Frontal cortex (tissue), 4 donors: Measurements from ENCODE around the gene BACH1. TPM values are rescaled to one million over a fixed set of nuclear protein-coding genes. Genes with fewer than 3 reads are reported as not detected.
"Not testable (repeated sequence)": the region's sequence is repeated elsewhere in the genome, so short reads cannot be mapped to it uniquely, and the experiment has no call there.

Experiments
- DNase-seq, 2 donors: peaks; one replicate each; pipeline ENCODE4 v3.0.0; 2012; ENCODE audit warnings: low spot score in 2 of 2
- FAIRE-seq: peaks from 2 replicates; lab custom pipeline; 2012; peaks lifted over from hg19 to GRCh38; lab: Jason Lieb, UNC
- total RNA-seq: library from RNA; depleted of rRNA; stranded (reverse); fragments of >200 nt; gene quantifications from one replicate; pipeline ENCODE4 v1.2.3, GENCODE V29; 2014
- donor health status: control.
- donor health status: control.
- donor health status: control.

Gene BACH1
- total RNA-seq, 1 donor from 2014 or later, result 136 TPM

DNA sequence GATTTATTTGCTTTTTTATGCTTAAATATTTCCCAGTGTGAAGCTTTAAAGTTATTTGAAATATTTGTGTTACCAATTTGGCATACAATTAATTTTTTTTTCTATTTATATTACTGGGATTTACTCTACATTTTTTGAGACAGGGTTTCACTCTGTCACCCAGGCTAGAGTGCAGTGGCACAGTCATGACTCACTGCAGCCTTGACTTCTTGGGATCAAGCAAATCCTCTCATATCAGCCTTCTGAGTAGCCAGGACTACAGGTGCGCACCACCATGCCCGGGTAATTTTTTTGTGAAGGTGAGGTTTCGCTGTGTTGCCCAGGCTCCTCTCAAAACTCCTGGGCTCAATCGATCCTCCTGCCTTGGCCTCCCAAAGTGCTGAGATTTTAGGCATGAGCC is 39.5 kb downstream of the BACH1 start:
- FAIRE-seq, result no peak
- DNase-seq, result no peak

DNA sequence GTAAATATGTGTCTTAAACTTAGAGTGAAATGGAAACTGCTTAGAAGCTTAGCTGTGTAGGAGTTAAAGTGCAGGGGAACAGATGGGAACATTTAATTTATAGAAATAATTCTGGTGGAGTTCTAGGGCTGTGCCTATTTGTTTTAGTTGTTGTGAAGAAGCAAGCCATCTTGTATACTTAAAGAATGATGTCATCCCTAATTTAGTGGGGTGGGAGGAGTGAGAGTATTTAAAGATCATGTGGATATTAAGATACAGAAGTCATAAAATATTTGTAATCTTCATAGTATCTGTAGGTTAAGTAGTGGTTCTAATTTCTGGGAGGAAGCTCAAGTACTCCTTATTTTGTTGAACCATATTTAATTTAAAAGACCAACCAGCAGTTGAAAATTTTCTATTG is 41.5 kb downstream of the BACH1 start:
- FAIRE-seq (no peak), DNase-seq (no peak)

DNA sequence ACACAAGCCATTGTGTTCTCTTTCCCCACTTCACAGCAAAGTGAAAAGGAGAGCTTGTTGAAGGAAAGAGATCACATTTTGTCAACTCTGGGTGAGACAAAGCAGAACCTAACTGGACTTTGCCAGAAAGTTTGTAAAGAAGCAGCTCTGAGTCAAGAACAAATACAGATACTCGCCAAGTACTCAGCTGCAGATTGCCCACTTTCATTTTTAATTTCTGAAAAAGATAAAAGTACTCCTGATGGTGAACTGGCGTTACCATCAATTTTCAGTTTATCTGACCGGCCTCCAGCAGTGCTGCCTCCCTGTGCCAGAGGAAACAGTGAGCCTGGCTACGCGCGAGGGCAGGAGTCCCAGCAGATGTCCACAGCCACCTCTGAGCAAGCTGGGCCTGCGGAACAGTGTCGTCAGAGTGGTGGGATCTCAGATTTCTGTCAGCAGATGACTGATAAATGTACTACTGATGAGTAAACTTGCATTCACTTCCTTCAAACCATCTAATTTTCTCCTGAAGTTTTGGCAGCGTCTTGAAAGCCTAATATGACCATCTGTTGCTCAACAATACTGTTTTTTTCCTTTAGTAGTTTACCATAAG is 43.7 kb downstream of the BACH1 start:
- no peak for FAIRE-seq
- no peak for DNase-seq

DNA sequence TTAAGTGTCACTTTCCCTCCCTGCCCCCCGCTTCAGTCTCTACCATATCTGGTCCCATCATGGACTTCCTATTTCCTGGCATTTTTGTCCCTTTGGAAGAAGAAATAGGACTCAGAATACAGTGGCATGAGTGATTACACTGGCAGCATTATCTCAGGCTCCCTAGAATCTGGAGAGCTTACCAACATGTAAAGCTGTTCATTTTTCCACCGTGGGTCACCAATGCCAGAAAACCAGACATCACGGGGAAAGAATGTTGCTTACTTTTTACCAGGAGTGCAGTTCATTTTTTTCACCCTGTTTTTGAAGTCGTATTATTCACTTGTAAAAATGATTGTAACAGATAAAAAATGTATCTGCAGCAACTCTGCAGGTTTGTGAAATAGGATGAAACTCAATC is 44.8 kb downstream of the BACH1 start:
- FAIRE-seq (no peak), DNase-seq (no peak)

DNA sequence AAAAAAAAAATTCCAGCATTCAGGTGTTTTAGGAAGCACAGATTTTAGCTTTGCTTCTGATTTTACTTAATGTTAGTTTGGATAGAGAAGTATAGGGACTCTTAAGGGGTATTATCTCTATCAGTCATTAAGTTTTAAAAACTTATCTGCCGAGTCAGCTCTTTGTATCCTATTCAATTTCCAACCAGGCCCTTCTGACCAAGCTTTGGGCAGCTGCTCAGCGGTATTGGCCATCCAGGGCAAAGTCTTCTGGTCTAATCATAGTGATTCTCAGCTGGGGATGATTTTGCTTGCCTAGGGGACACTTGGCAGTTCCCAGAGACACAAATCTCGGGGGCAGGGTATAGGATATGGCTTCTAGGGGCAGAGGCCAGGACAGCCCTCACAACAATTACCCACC is 47.6 kb downstream of the BACH1 start:
- DNase-seq (no peak), FAIRE-seq (no peak)

DNA sequence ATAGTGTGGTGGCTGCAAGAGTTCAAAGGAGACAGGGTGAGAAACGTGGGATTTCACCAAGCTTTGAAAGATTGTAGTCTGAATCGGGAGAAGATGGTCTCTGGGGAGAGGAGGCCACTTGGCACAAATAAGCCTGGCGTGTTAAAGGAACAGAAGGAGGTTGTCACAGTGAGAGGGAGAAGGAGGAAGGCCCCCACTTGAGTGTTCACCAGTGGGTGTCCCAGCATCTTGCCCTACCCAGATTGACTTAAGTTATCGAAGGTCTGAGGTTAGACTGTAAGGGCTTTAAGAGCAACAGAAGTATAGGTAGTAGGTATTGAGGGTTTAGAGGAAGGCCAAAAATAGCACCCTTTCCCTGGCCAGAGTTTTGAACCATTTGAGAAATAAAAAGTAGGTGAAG is 48.0 kb downstream of the BACH1 start:
- no peak for FAIRE-seq

DNA sequence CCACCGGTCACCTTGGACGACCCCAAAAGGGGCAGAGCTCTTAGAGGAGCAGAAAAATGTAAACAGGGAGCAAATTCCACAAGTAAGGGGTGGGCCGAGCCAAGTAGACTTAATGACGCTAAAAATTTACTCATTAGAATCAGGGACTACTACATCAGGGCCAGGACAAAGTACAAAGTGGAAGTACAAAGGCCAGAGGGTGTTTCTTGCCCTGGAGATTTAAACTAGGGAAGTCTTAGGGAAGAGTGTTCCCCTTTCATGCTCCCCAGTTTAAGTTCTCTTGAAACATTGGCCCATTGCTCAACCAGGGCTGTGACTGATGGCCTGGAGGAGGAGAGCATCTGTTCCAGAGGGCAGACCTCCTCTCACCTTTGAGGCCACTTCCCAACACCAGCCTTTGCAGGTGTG is 48.6 kb downstream of the BACH1 start:
- no peak for DNase-seq
- FAIRE-seq, result no peak

More for the DNA sequence above, 48.0 kb downstream of the BACH1 start:
- DNase-seq, result no peak

DNA sequence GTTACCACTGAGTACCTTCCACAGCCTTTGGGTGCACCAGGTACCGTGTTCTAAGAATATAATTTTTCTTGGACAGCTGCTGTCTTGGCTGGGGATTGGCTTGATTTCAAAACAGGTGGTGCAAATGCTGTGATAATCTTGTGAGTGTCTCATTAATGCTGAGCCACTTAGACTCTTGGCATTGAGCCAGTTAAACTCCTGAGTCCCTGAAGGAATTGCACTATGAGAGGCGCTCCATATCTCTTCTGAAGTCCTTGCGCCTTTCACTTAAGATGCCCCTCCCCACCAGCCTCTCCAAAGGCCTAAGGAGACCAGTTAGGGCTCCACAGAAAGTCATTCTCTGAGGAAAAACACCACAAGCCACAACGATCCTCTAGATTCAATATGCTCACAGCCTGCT is 51.0 kb downstream of the BACH1 start:
- DNase-seq (no peak), FAIRE-seq (no peak)

DNA sequence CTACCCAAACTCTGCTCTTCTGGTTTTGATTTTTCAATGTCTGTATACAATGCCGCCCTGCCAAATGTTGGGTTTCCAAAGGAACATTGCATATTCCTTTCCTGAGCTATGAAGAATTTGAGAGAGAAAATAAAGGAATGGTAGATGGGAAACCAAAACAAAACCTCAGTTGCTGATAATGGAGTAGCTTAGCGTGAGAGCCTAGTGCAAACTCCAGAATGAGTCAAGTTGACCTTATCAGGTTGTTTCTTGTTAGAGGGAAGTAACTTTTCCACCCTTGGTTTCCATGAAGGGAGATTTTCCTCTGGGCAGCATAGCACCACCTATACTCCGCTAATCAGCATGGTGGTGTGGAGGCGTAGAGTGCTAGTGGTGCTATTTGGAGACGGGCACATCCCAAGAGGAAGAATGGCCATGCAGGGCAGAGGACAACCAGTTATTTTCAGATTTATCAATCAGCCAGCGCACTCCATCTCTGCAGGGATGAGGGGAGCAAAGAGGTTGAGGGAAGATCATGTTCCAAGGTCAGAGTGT is 51.6 kb downstream of the BACH1 start:
- DNase-seq (no peak), FAIRE-seq (no peak)

DNA sequence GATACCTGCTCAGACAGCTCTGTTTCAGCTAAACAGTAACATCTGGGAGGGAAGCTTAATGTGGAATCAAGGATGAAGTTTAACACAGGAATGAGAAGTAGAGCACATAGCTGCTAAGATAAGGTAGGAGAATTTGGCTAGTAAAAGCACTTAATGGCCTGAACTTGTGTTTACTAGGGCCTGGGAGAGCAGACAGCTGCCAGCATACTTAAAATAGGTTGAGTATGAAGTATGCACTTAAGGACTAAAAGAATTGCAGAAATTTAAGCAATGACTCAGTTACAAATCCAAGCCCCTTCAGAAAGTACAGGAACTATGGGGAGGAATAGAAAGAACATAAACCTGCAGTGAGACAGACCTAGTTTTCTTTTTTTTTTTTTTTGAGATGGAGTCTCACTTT is 53.0 kb downstream of the BACH1 start:
- DNase-seq, result no peak
- no peak for FAIRE-seq

DNA sequence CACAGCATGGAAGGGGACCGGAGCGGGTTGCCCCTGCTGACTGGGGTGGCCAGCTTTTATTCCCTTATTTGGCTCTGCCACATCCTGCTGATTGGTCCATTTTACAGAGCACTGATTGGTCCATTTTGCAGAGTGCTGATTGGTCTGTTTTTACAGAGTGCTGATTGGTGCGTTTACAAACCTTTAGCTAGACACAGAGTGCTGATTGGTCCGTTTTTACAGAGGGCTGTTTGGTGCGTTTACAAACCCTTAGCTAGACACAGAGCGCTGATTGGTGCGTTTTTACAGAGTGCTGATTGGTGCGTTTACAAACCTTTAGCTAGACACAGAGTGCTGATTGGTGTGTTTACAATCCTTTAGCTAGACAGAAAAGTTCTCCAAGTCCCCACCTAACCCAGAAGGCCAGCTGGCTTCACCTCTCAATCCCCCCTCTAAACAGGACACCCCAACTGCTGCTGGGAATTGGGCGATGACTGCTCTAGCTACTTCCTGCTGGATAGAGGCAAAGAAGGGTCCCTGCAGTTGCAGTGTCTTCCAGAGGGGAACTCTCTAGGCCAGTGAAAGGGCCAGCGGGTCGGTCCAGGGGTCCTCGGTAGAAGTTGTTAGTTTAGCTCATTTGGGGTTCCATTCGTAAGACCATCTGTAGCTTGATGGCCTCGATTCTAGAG is 56.5 kb downstream of the BACH1 start:
- FAIRE-seq, DNase-seq: not testable (repeated sequence)

DNA sequence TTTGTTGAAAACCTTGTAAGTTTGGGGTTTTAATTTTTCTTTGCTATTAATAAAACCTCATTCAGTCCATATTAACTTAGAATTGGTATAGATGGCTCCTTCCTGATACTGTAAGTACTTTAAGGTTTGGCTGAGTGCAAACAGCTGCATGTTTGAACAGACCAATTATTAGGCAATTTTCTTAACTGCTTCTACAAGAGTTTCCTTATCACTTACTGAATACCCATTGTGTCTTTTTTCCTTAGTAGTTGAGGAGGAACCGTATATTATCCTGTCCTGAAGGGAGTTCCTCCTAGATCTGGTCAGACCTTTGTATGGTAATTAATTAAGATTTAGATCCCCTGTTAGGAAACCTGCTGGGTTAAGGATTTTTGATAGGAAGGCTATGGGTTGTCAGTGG is 57.6 kb downstream of the BACH1 start:
- not testable (repeated sequence) for FAIRE-seq, DNase-seq

DNA sequence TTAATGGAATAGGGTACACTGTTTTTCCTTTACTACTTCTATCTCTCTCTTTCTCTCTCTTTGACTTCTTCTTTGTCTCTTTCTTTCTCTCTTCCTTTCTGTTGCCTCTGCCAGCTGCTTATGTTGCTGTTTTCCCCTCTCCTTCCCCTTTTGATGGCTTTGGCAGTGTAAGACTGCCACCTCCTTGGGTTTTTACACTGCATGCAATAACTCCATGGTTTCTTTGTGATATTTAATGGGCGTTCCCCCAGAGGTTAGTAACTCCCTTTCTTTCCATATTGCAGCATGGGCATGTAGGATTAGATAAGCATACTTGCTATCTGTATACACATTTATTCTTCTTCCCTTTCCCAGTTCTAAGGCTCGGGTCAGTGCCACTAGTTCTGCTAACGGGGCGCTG is 58.1 kb downstream of the BACH1 start:
- DNase-seq, FAIRE-seq: not testable (repeated sequence)

DNA sequence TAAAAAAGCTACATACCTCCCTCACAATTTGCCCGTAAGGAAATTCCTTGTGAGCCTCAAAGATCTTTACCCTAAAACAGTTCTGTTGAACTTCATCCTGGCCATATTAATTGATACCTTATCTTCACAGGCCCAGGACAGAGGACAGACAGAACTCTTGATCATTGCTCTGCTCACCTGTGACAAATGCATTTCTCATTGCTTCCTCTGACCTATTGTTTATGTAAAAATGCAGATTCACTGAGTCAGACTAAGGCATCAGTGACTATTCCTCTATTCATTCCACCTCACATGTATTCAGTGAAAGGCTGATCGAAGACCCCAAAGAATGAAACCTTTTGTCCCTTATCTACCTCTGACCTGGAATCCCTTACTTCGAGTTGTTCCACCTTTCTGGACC is 61.0 kb downstream of the BACH1 start:
- FAIRE-seq (no peak), DNase-seq (no peak)

DNA sequence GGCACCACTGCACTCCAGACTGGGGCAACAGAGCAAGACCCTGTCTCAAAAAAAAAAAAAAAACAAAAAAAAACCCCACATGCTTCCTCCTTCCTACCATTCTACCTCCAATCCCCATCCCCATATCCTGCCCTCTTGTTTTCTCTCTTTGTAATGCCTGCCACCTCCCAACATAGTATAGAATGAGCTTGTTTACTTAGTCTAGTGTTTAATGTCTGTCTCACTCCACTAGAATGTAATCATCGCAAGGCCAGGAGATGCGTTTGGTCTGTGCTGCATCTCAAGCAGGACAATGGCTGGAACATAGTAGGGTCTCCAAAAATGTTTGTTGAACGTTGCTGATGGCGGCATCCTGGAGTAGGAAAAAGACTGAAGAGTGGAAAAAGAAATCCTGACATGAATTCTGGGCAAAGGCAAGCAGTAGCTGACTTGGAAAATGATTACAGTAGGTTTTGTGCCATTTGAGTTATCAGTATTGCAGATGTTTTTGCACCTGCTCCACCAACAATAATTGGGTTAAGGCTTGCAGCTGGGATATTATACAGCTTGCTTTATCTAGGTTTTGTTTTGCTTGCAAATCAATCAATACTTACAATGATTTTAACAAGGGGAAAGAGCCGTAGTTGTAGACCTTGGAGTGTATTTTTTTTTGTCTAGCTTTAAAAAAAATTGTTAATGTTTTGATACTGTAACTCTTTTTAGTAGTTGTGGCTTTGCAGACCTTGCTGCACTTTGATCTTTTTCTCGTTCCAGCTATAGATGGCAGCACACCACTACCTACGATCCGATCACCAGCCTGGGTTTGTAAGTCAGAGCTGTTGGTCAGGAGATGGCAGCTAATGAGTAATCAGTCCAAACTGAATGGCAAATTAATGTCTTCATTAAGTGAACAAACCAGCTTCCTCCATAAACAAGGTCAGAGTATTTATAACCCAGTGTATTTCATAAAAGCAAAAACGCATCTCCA is 62.4 kb downstream of the BACH1 start:
- FAIRE-seq, result no peak
- DNase-seq, result no peak

DNA sequence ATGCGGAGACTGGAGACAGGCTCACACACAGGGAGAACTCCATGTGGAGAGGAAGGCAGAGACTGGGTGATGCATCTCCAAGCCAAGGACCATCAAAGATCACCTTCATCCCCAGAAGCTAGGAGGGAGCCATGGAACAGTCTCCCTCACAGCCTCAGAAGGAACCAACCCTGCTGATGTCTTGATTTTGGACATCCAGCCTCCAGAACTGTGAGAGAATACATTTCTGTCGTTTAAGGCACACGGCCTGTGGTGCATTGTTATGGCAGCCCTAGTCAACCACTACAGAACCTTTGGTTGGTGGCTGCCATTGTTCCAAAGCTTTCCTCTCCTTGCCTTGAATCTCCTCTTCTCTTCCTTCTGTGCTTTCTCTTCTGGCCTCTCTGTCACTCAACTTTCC is 64.0 kb downstream of the BACH1 start:
- no peak for FAIRE-seq
- no peak for DNase-seq

DNA sequence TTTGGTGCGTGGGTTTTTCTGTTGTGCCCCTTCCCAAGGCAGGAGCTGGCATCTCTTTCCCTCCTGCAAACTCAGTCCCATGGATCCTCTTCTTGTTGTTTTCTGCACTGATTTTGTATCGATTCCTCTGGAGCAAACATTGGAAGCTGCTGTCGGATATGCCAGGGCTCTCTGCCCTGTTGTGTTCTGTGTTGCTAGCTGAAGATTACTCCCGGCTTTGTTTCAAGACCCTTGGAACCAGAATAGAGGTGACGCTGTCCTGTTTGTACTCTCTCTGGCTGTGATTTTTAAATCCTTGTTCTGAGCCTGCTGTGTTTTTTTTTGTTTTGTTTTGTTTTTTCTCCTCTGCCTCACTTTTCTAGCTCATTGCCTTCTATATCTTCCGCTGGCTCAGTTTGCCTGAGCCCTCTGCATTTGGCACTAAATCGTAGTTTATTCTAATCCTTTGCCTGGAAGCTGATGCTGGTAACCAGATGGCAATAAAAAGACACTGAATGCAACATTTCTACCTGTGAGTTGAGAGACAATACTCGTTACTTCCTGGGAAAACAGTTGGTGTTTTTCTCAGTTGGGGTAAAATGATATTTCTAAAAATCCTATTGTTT is 67.0 kb downstream of the BACH1 start:
- DNase-seq (no peak), FAIRE-seq (no peak)

DNA sequence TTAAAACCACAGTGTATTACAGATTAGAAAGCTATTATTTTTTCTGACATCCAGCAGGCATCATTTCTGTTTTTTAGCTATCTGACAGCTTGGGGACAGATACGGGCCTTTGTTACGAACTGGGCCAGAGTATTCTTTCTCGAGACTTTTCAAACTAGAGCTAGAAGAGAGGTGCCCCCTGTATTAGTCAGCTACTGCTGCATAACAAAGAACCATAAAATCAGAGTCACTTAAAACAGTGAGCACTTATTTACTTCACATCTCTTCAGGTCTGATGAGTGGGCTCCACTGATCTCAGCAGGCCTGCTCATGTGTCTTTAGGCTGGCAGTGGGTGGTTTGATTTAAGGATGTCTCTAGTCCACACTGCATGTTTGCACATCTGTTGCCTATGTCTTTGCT is 67.8 kb downstream of the BACH1 start:
- FAIRE-seq (no peak), DNase-seq (no peak)

DNA sequence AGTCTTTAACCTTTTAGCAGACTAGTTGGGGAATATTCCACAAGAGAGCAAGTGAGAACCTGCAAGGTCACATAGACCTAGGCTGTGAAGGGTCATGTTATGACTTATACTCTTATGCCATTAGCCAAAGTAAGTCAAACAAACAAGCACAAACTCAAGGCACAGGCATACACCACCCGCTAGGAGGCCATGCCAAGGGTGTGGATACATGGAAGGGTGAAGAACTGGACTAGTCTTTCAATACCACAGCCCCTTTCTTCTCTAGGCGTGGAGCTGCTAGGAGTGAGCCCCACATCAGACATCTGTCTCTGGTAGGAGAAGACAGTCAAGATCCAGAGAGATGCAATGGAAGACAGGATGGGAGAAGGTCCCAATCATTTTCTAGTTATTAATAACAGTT is 68.6 kb downstream of the BACH1 start:
- DNase-seq (no peak), FAIRE-seq (no peak)

DNA sequence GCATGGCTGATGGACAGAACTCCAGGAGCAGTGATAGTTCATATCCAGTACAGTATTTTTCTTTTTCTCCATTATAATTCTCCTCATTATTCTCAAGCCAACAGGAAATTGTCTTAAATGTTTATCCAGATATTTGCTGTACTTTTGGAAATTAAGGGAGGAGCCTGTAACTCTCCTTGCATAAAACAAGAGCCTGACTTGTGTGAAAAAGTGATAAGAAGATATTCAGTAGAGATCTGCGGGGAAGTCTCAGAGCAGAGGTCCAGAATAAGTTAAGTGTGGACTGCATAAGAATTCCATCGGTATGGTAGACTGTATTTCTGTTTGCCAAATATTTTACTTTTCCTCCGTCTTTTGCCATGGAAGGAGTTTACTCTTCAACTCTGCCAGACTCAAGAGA is 70.2 kb downstream of the BACH1 start:
- DNase-seq (no peak), FAIRE-seq (no peak)
